HEK293 (cell line): ENCODE results near the gene BCKDHB.

Experiments
- CTCF ChIA-PET: fragments of 350-600 bp; formaldehyde crosslinking; extraction: SDS; loops from one replicate; lab custom pipeline; 2021; ENCODE audit warnings: antibody characterized with exemption; lab: Yijun Ruan, JAX
- POLR2A ChIA-PET: fragments of 300-600 bp; formaldehyde crosslinking; extraction: SDS; loops from one replicate; lab custom pipeline; 2020; ENCODE audit warnings: antibody characterized with exemption, inconsistent platforms; lab: Yijun Ruan, JAX
- H3K27ac ChIP-seq: fragments of 200-500 bp; sonication (Bioruptor generic); 2 replicates; pipeline ENCODE4 v1.5.1; 2014; ENCODE audit warnings: low read depth, low read length, control low read depth, inconsistent platforms; ENCODE audit errors: extremely low read depth
- H3K36me3 ChIP-seq, 2 experiments: fragments of 200-500 bp in 1 of 2; sonication (Bioruptor generic) in 1 of 2; 1 replicate in 1 of 2; 2 replicates in 1 of 2; pipeline ENCODE4 v1.5.1; 2014 to 2017; ENCODE audit warnings: inconsistent platforms in 2 of 2, low read length in 2 of 2; ENCODE audit not compliant: control insufficient read depth in 2 of 2, insufficient read depth in 1 of 2
- H3K4me1 ChIP-seq: fragments of 200-500 bp; sonication (Bioruptor generic); 2 replicates; pipeline ENCODE4 v1.5.1; 2014; ENCODE audit warnings: mild to moderate bottlenecking, low read length, inconsistent platforms; ENCODE audit not compliant: control insufficient read depth, insufficient read depth
- H3K4me3 ChIP-seq: 2 replicates; pipeline ENCODE4 v1.5.1; 2011; ENCODE audit warnings: low read depth, mild to moderate bottlenecking, control low read depth, low read length, moderate library complexity
- H3K9me3 ChIP-seq: fragments of 200-500 bp; sonication (Bioruptor generic); 2 replicates; pipeline ENCODE4 v1.5.1; 2014; ENCODE audit warnings: low read depth, low read length, inconsistent platforms; ENCODE audit not compliant: control insufficient read depth, insufficient read depth
- FEZF1 ChIP-seq: fragments of 450-650 bp; formaldehyde crosslinking; IDR thresholded peaks from 2 replicates; pipeline ENCODE4 v1.5.1; 2016; ENCODE audit warnings: missing biosample characterization, missing genetic modification characterization
- GLI4 ChIP-seq: fragments of 450-650 bp; formaldehyde crosslinking; IDR thresholded peaks from 2 replicates; pipeline ENCODE4 v1.5.1; 2016; ENCODE audit warnings: missing biosample characterization, missing genetic modification characterization
- SP3 ChIP-seq: fragments of 450-650 bp; formaldehyde crosslinking; IDR thresholded peaks from 2 replicates; pipeline ENCODE4 v1.5.1; 2016; ENCODE audit warnings: missing biosample characterization, missing genetic modification characterization
- WT1 ChIP-seq: fragments of 450-650 bp; formaldehyde crosslinking; IDR thresholded peaks from 2 replicates; pipeline ENCODE4 v1.5.1; 2016; ENCODE audit warnings: missing biosample characterization, missing genetic modification characterization
- ZBTB8A ChIP-seq: fragments of 450-650 bp; formaldehyde crosslinking; IDR thresholded peaks from 2 replicates; pipeline ENCODE4 v1.5.1; 2016; ENCODE audit warnings: missing biosample characterization, missing genetic modification characterization
- ZNF274 ChIP-seq, 2 experiments: fragments of 200-500 bp in 1 of 2; fragments of 450-650 bp in 1 of 2; sonication (Bioruptor generic) in 1 of 2; formaldehyde crosslinking in 1 of 2; IDR thresholded peaks; 2 replicates each; pipeline versions ENCODE4 v1.5.1 to v1.6.1; 2014 to 2016; ENCODE audit warnings: borderline replicate concordance in 1 of 2, inconsistent platforms in 1 of 2, low read length in 1 of 2, missing biosample characterization in 1 of 2, missing genetic modification characterization in 1 of 2
- ZNF335 ChIP-seq: fragments of 450-650 bp; formaldehyde crosslinking; conservative IDR thresholded peaks from 2 replicates; pipeline ENCODE4 v1.5.1; 2016; ENCODE audit warnings: missing biosample characterization, missing genetic modification characterization
- ZNF624 ChIP-seq: fragments of 450-650 bp; formaldehyde crosslinking; IDR thresholded peaks from 2 replicates; pipeline ENCODE4 v1.5.1; 2017; ENCODE audit warnings: missing biosample characterization, missing genetic modification characterization
- ZNF654 ChIP-seq: fragments of 450-650 bp; formaldehyde crosslinking; IDR thresholded peaks from 2 replicates; pipeline ENCODE4 v1.5.1; 2016; ENCODE audit warnings: low read depth, missing biosample characterization, missing genetic modification characterization
- ZNF660 ChIP-seq: fragments of 450-650 bp; IDR thresholded peaks from 2 replicates; pipeline ENCODE4 v1.5.1; 2018; ENCODE audit warnings: missing biosample characterization, mild to moderate bottlenecking, missing genetic modification characterization
- TF ChIP-seq, protein P1 (sequence below): fragments of 450-650 bp; formaldehyde crosslinking; IDR thresholded peaks from 2 replicates; pipeline ENCODE4 v1.5.1; 2016; ENCODE audit warnings: missing biosample characterization, missing genetic modification characterization
- TF ChIP-seq, protein P2 (sequence below): fragments of 450-650 bp; formaldehyde crosslinking; IDR thresholded peaks from 2 replicates; pipeline ENCODE4 v1.5.1; 2016; ENCODE audit warnings: missing biosample characterization, missing genetic modification characterization
- TF ChIP-seq, protein P3 (sequence below): fragments of 450-650 bp; formaldehyde crosslinking; IDR thresholded peaks from 2 replicates; pipeline ENCODE4 v1.5.1; 2017; ENCODE audit warnings: missing biosample characterization, missing genetic modification characterization
- TF ChIP-seq, protein P4 (sequence below): fragments of 450-650 bp; formaldehyde crosslinking; IDR thresholded peaks from 2 replicates; pipeline ENCODE4 v1.5.1; 2016; ENCODE audit warnings: missing biosample characterization, missing genetic modification characterization
- TF ChIP-seq, protein P5 (sequence below): fragments of 450-650 bp; formaldehyde crosslinking; IDR thresholded peaks from 2 replicates; pipeline ENCODE4 v1.5.1; 2016; ENCODE audit warnings: missing biosample characterization, missing genetic modification characterization

BCKDHB gene

DNA sequence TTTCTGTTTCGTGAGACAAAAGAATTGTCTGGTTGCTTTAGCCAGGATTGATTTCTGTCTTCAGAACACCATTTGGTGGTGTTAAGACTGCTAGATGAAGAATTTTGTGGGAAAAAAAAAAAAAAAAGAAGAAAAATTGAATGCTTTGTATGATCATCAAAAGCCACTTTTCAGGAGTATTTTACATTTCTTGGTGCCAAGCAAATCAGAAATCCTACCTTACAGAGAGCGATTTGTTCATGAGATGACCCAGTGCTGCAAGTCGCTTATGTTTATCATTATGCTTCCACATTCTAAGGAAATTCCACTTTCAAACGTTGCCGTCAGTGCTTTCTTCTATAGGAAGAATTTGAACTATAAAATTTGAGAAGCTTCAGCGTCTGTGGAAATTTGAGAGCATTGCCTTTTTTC is 228.7 kb downstream of the BCKDHB start:
- CTCF ChIA-PET: interaction anchor here (0.5 to 0.8 kb wide), 3 partner anchors 121 to 126 kb away, joined by 3 to 6 read pairs (median 4); no protein-coding TSS in a partner anchor
- H3K4me3 ChIP-seq: no peak overlapping the region

DNA sequence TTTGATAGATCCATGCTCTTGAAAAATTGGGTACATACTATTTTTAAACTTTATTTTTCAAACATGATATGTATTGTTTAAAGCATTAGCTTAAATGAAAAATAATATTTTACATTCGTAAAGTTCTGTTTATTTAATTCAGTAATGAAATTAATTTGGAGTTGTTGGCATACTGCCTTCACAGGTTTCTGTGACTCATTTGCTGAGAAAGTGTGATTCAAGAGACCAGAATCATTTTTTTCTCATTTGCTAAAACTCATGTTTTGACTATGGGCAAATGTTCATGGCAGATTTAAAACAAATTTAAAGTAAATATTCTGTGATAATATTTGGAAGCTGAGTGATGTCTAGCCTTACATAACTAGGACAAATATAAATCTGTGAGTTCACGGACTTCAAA is 230.4 kb downstream of the BCKDHB start:
- H3K4me1 ChIP-seq: peaks cover 11% of the 10 kb centered on the region; the same call in 1 of the 2 replicates
- CTCF ChIA-PET: interaction anchor here (0.8 to 2.2 kb wide), 10 partner anchors 8 to 1724 kb away, joined by 3 to 9 read pairs (median 4); no protein-coding TSS in a partner anchor
- TF ChIP-seq, protein P1, sequence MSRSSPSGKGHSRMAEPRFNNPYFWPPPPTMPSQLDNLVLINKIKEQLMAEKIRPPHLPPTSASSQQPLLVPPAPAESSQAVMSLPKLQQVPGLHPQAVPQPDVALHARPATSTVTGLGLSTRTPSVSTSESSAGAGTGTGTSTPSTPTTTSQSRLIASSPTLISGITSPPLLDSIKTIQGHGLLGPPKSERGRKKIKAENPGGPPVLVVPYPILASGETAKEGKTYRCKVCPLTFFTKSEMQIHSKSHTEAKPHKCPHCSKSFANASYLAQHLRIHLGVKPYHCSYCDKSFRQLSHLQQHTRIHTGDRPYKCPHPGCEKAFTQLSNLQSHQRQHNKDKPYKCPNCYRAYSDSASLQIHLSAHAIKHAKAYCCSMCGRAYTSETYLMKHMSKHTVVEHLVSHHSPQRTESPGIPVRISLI (tag by site-specific recombination): no peak
- TF ChIP-seq SP3 (tag by site-specific recombination) (no peak), ZNF274 (IDR thresholded peaks at IDR 0.05; ENCODE audit: low read length) (no peak), ZNF274 (tag by site-specific recombination; IDR thresholded peaks at IDR 0.05; ENCODE audit: borderline replicate concordance) (no peak), ZBTB8A (no peak)
- TF ChIP-seq, protein P2, sequence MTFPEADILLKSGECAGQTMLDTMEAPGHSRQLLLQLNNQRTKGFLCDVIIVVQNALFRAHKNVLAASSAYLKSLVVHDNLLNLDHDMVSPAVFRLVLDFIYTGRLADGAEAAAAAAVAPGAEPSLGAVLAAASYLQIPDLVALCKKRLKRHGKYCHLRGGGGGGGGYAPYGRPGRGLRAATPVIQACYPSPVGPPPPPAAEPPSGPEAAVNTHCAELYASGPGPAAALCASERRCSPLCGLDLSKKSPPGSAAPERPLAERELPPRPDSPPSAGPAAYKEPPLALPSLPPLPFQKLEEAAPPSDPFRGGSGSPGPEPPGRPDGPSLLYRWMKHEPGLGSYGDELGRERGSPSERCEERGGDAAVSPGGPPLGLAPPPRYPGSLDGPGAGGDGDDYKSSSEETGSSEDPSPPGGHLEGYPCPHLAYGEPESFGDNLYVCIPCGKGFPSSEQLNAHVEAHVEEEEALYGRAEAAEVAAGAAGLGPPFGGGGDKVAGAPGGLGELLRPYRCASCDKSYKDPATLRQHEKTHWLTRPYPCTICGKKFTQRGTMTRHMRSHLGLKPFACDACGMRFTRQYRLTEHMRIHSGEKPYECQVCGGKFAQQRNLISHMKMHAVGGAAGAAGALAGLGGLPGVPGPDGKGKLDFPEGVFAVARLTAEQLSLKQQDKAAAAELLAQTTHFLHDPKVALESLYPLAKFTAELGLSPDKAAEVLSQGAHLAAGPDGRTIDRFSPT: no peak
- no peaks in the 10 kb centered on the region for H3K9me3 ChIP-seq
- POLR2A ChIA-PET: no interaction called here
- no peak overlapping the region for H3K4me3 ChIP-seq
- no peak overlapping the region for H3K27ac ChIP-seq
- H3K36me3 ChIP-seq: no peaks in the 10 kb centered on the region

More for the DNA sequence above, 228.7 kb downstream of the BCKDHB start:
- no peak overlapping the region for H3K27ac ChIP-seq
- POLR2A ChIA-PET: no interaction called here
- TF ChIP-seq ZNF624 (tag by site-specific recombination): no peak
- TF ChIP-seq, protein P3, sequence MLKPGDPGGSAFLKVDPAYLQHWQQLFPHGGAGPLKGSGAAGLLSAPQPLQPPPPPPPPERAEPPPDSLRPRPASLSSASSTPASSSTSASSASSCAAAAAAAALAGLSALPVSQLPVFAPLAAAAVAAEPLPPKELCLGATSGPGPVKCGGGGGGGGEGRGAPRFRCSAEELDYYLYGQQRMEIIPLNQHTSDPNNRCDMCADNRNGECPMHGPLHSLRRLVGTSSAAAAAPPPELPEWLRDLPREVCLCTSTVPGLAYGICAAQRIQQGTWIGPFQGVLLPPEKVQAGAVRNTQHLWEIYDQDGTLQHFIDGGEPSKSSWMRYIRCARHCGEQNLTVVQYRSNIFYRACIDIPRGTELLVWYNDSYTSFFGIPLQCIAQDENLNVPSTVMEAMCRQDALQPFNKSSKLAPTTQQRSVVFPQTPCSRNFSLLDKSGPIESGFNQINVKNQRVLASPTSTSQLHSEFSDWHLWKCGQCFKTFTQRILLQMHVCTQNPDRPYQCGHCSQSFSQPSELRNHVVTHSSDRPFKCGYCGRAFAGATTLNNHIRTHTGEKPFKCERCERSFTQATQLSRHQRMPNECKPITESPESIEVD (tag by site-specific recombination): peak; percentile 50; the same call in 1 of the 2 replicates
- TF ChIP-seq, all 188 proteins: peak for 1
- H3K9me3 ChIP-seq: no peaks in the 10 kb centered on the region
- peaks cover 15% of the 10 kb centered on the region; the same call in 1 of the 2 replicates for H3K4me1 ChIP-seq
- no peaks in the 10 kb centered on the region for H3K36me3 ChIP-seq

DNA sequence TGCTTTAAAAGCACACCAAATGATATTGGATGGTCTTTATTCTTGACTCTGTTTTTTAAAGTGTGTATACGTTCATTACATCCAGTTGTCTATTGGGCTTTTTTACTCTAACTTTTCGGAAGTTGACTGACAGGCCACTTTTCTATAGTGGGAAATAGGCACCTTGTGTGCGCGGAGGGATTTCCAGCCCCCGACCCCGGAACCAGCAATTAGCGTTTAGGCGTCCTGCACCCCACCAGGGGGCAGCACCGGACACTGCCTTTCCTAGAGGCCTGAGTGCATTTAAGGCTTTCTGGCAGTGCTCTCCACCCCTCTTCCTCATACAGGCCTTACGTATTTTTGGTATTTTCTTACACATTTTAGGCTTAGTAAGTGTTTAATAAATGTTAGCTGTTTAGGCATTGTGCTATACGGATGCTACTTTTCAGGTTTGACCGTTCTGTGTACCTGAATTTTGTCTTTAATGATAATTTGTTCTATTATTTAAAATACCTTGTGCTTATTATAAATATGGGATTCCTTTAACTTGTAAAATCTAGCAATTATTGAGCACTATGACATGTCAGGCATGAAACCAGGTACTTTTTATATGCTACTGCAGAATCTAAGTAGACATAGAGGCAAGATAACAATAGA is 231.8 kb downstream of the BCKDHB start:
- H3K36me3 ChIP-seq: no peaks in the 10 kb centered on the region
- ChIA-PET CTCF (interaction anchor here (0.6 to 1.3 kb wide), 20 partner anchors 8 to 1138 kb away, joined by 3 to 7 read pairs (median 4); no protein-coding TSS in a partner anchor), POLR2A (no interaction called here)
- H3K27ac ChIP-seq: no peak overlapping the region
- H3K4me1 ChIP-seq: peaks cover 7% of the 10 kb centered on the region; the same call in 1 of the 2 replicates
- H3K4me3 ChIP-seq: no peak overlapping the region
- H3K9me3 ChIP-seq: no peaks in the 10 kb centered on the region
- TF ChIP-seq, protein P4, sequence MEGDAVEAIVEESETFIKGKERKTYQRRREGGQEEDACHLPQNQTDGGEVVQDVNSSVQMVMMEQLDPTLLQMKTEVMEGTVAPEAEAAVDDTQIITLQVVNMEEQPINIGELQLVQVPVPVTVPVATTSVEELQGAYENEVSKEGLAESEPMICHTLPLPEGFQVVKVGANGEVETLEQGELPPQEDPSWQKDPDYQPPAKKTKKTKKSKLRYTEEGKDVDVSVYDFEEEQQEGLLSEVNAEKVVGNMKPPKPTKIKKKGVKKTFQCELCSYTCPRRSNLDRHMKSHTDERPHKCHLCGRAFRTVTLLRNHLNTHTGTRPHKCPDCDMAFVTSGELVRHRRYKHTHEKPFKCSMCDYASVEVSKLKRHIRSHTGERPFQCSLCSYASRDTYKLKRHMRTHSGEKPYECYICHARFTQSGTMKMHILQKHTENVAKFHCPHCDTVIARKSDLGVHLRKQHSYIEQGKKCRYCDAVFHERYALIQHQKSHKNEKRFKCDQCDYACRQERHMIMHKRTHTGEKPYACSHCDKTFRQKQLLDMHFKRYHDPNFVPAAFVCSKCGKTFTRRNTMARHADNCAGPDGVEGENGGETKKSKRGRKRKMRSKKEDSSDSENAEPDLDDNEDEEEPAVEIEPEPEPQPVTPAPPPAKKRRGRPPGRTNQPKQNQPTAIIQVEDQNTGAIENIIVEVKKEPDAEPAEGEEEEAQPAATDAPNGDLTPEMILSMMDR (tag by site-specific recombination): peak; percentile 50; the same call in 1 of the 2 replicates
- TF ChIP-seq WT1 (tag by site-specific recombination) (no peak), ZNF335 (tag by site-specific recombination) (no peak), ZNF660 (tag by site-specific recombination) (peak; percentile 42; the same call in 1 of the 2 replicates), GLI4 (tag by site-specific recombination) (no peak), ZNF654 (peak; percentile 54), FEZF1 (tag by site-specific recombination) (no peak)
- TF ChIP-seq, protein P5, sequence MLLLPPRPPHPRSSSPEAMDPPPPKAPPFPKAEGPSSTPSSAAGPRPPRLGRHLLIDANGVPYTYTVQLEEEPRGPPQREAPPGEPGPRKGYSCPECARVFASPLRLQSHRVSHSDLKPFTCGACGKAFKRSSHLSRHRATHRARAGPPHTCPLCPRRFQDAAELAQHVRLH (tag by site-specific recombination): no peak
- TF ChIP-seq, all 188 proteins: peak for 3
